HEK293T (cell line): ENCODE results near the gene MAPK7.

Experiments used
- CTCF ChIA-PET: fragments of 350-600 bp; formaldehyde crosslinking; extraction: SDS; loops from one replicate; lab custom pipeline; 2021; ENCODE audit warnings: antibody characterized with exemption, inconsistent platforms; lab: Yijun Ruan, JAX
- POLR2A ChIA-PET: fragments of 350-600 bp; formaldehyde crosslinking; extraction: SDS; loops from one replicate; lab custom pipeline; 2020; ENCODE audit warnings: antibody characterized with exemption, inconsistent platforms; lab: Yijun Ruan, JAX
- DNase-seq: peaks from one replicate; pipeline ENCODE4 v3.0.0; 2012; ENCODE audit warnings: mixed read lengths; ENCODE audit errors: extremely low spot score
- ARNT ChIP-seq: fragments of 450-650 bp; IDR thresholded peaks from 2 replicates; pipeline ENCODE4 v1.6.1; 2017; ENCODE audit warnings: mild to moderate bottlenecking
- BHLHE40 ChIP-seq: fragments of 450-650 bp; IDR thresholded peaks from 2 replicates; pipeline ENCODE4 v1.6.1; 2016; ENCODE audit warnings: mild to moderate bottlenecking, moderate library complexity, borderline replicate concordance
- CTBP1 ChIP-seq: fragments of 450-650 bp; IDR thresholded peaks from 2 replicates; pipeline ENCODE4 v1.6.1; 2016; ENCODE audit warnings: borderline replicate concordance
- ELF4 ChIP-seq: fragments of 450-650 bp; IDR thresholded peaks from 2 replicates; pipeline ENCODE4 v1.6.1; 2017; ENCODE audit warnings: antibody characterized with exemption
- FOXA1 ChIP-seq: fragments of 450-650 bp; IDR thresholded peaks from 2 replicates; pipeline ENCODE4 v1.6.1; 2016; ENCODE audit warnings: mild to moderate bottlenecking
- FOXK2 ChIP-seq: fragments of 450-650 bp; IDR thresholded peaks from 2 replicates; pipeline ENCODE4 v1.6.1; 2016; ENCODE audit warnings: mild to moderate bottlenecking
- FOXM1 ChIP-seq: fragments of 450-650 bp; IDR thresholded peaks from 2 replicates; pipeline ENCODE4 v1.6.1; 2017; ENCODE audit warnings: mild to moderate bottlenecking, borderline replicate concordance
- HDGF ChIP-seq: fragments of 450-650 bp; IDR thresholded peaks from 2 replicates; pipeline ENCODE4 v1.6.1; 2017; ENCODE audit warnings: antibody characterized with exemption, borderline replicate concordance
- L3MBTL2 ChIP-seq: fragments of 450-650 bp; conservative IDR thresholded peaks from 2 replicates; pipeline ENCODE4 v1.6.1; 2016; ENCODE audit warnings: mild to moderate bottlenecking
- LEF1 ChIP-seq: fragments of 450-650 bp; IDR thresholded peaks from 2 replicates; pipeline ENCODE4 v1.6.1; 2017; ENCODE audit warnings: mild to moderate bottlenecking, borderline replicate concordance
- NFRKB ChIP-seq: fragments of 450-650 bp; IDR thresholded peaks from 2 replicates; pipeline ENCODE4 v1.6.1; 2016; ENCODE audit warnings: mild to moderate bottlenecking, moderate library complexity
- SP1 ChIP-seq: fragments of 450-650 bp; IDR thresholded peaks from 2 replicates; pipeline ENCODE4 v1.6.1; 2017
- SUZ12 ChIP-seq: fragments of 450-650 bp; IDR thresholded peaks from 2 replicates; pipeline ENCODE4 v1.6.1; 2016; ENCODE audit warnings: mild to moderate bottlenecking
- TARDBP ChIP-seq: fragments of 450-650 bp; IDR thresholded peaks from 2 replicates; pipeline ENCODE4 v1.6.1; 2016
- ZNF384 ChIP-seq: fragments of 450-650 bp; IDR thresholded peaks from 2 replicates; pipeline ENCODE4 v1.6.1; 2016
- TF ChIP-seq, protein P1 (sequence below): fragments of 450-650 bp; IDR thresholded peaks from 2 replicates; pipeline ENCODE4 v1.6.1; 2016

Gene MAPK7

DNA sequence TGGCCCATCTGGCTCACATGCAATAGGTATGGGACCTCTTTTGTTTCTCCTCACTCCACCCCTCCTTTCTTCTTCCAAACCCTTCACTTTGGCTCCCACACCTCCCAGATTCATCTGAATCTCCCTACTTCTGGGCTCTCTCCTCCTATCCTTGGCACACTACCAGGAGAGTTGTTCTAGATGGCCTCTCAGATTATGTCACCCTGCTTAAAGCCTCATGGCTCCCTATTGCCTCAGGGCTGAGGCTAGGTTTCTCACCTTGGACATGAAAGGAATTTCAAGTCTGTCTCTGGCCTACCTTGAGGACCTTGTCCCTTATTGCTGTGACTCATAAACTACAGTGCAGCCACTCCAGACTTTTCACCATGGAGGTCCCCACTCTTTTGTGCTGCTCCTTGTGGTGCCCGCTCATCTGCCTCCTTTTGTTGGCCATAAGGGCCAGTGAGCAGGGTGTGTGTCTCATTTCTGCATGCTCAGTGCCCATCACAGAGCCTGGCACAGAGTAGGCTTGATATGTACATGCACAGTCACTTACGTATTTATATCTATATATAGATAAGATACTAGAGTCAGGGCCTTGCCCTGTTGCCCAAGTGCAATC is 9.7 kb downstream of the MAPK7 start:
- CTCF ChIA-PET, result interaction anchor here (0.5 to 1.9 kb wide), 3 partner anchors 10 to 1779 kb away, joined by 3 to 7 read pairs (median 4); partner anchors contain the start of genes B9D1 and MAPK7
- TF ChIP-seq CTBP1, result no peak
- no peak for TF ChIP-seq FOXA1
- no peak for TF ChIP-seq NFRKB
- no peak for TF ChIP-seq TARDBP
- no peak for TF ChIP-seq BHLHE40
- no peak for TF ChIP-seq SP1
- no peak for TF ChIP-seq HDGF
- TF ChIP-seq FOXM1, result no peak
- no peak for TF ChIP-seq ZNF384
- no peak for TF ChIP-seq LEF1
- TF ChIP-seq, protein P1, sequence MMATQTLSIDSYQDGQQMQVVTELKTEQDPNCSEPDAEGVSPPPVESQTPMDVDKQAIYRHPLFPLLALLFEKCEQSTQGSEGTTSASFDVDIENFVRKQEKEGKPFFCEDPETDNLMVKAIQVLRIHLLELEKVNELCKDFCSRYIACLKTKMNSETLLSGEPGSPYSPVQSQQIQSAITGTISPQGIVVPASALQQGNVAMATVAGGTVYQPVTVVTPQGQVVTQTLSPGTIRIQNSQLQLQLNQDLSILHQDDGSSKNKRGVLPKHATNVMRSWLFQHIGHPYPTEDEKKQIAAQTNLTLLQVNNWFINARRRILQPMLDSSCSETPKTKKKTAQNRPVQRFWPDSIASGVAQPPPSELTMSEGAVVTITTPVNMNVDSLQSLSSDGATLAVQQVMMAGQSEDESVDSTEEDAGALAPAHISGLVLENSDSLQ, result no peak
- no peak for TF ChIP-seq FOXK2
- TF ChIP-seq ARNT, result no peak
- TF ChIP-seq L3MBTL2, result no peak
- TF ChIP-seq SUZ12, result no peak
- no peak for TF ChIP-seq ELF4
- POLR2A ChIA-PET, result interaction anchor here (9.6 kb wide), 1 partner anchor 9 kb away, joined by 112 read pairs; the partner anchor contains the start of gene MAPK7
- DNase-seq, result no peak

DNA sequence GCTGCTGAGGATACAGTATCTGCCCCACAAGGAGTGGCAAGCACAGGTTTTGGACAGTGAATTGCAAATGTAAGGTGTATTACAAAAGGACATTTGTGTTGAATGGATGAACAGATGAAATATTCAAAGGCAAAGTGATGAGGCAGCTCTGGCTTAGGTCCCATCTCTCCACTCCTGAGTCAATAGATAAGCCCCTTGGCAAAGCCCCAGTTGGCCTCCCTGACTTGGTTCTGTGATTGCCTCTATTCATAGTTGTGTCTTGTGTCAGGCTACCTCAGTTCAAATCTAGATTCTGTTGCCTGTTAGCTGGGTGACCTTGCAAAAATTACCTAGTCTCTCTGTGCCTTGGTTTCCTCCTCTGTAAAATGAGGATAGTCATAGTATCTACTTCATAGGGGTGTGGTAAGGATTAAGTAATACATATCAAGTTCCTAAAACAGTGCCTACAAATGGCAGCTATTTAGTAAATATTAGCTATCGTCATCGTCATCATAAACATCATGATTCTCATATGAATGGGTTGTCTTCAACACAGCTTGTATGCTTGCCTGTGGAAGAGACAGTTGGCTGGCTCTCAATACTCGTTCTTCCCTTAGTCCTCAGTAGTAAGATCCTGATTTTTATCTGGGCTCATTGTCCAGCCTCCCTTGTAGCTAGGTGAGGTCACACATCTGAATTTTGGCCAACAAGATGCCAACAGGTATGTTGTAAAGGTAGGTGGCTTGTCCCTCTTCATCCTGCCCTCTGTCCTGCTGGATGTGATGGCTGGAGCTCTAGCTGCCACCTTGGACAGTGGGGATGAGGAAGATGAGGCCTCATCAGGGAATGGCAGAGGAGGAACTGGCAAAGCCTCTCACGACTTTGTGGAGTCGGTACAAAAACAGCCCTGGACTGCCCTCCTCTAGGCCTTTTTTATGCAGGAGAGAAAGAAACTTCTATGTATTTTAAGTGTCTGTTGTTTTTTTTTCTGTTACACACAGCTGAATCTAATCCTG is 10.8 kb downstream of the MAPK7 start:
- TF ChIP-seq ZNF384 (no peak), HDGF (no peak), FOXK2 (no peak), FOXA1 (no peak), ELF4 (no peak), SP1 (no peak), FOXM1 (no peak), BHLHE40 (no peak), ARNT (no peak), L3MBTL2 (no peak), LEF1 (no peak), CTBP1 (no peak), NFRKB (no peak), TARDBP (no peak), SUZ12 (no peak)
- TF ChIP-seq, protein P1, result no peak
- DNase-seq, result no peak
- ChIA-PET POLR2A (interaction anchor here (0.9 to 9.6 kb wide), 4 partner anchors 10 to 27 kb away, joined by 3 to 112 read pairs (median 3); partner anchors contain the start of genes B9D1 and MAPK7), CTCF (interaction anchor here (0.5 to 1.9 kb wide), 3 partner anchors 11 to 1778 kb away, joined by 3 to 7 read pairs (median 4); partner anchors contain the start of genes B9D1 and MAPK7)

DNA sequence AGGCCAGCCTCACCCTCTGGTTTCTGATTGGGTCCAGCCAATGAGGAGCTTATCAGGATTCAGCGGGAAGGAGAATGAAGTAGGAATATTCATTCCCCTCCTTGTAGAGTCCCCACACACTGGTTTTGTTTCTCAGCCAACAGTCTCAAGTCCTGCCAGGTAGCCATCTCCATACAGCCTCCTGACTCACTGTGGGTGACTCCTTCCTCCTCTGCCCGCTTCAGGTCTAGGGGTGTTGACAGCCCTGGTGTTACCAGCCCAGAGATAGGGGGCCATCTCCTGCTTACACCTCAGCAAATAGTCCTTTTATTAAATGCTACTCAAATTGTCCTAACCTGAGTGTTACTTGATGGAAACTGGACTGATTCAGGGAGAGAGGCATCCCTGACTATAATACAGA is 12.7 kb downstream of the MAPK7 start:
- no peak for DNase-seq
- CTCF ChIA-PET, result no interaction called here
- POLR2A ChIA-PET, result interaction anchor here (1.7 to 9.6 kb wide), 2 partner anchors 9 to 12 kb away, joined by 3 to 112 read pairs; partner anchors contain the start of gene MAPK7
- no peak for TF ChIP-seq CTBP1
- TF ChIP-seq NFRKB, result no peak
- TF ChIP-seq SP1, result no peak
- no peak for TF ChIP-seq BHLHE40
- no peak for TF ChIP-seq ELF4
- TF ChIP-seq SUZ12, result no peak
- no peak for TF ChIP-seq LEF1
- no peak for TF ChIP-seq FOXK2
- TF ChIP-seq FOXA1, result no peak
- no peak for TF ChIP-seq TARDBP
- TF ChIP-seq, protein P1, result no peak
- no peak for TF ChIP-seq ARNT
- TF ChIP-seq FOXM1, result no peak
- TF ChIP-seq ZNF384, result no peak
- TF ChIP-seq HDGF, result no peak
- TF ChIP-seq L3MBTL2, result no peak

DNA sequence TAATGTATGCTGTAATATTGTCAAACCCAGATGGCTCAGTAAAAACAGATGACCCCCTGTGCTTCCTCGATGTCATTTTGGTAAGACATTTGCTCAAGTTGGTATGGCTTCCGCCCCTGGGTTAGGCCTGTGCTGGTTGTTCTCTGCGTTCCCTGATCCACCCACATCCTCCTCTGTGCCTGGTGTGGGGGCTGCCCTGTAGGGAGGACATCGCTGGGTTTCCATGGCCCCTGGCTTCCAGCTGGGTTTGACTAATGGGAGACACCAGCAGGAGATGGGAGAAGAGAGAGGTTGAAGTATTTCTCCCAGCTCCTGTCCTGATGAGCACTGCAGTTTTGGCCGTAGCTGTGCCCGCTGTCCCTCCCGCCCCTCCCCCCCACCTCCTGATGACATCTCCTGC is 13.1 kb downstream of the MAPK7 start:
- ChIA-PET CTCF (no interaction called here), POLR2A (interaction anchor here (9.6 kb wide), 1 partner anchor 12 kb away, joined by 112 read pairs; the partner anchor contains the start of gene MAPK7)
- no peak for TF ChIP-seq BHLHE40
- TF ChIP-seq SP1, result no peak
- no peak for TF ChIP-seq LEF1
- no peak for TF ChIP-seq ELF4
- TF ChIP-seq HDGF, result no peak
- TF ChIP-seq ARNT, result no peak
- no peak for DNase-seq

DNA sequence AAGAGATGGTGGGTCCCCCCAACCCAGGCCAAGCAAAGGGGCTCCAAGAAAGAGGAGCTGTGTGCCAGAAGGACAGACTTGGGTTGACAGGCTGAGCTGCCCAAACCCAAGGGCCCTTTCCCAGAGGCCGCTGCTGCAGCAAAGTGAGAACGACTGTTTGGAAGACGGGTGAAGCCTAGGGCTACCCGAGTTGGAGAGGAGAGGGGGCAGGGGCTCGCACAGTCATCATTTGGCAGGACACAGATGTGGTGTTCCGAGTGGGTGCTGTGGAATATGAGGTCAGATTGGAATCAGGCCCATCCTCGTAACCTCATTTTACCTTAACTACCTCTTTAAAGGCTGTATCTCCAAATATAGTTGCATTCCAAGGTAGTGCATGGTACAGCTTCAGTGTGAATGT is 14.0 kb downstream of the MAPK7 start:
- TF ChIP-seq ELF4 (no peak), FOXA1 (no peak), TARDBP (no peak), LEF1 (no peak), CTBP1 (no peak), FOXK2 (no peak), HDGF (no peak), NFRKB (no peak), ARNT (no peak), ZNF384 (no peak), SP1 (no peak), FOXM1 (no peak), SUZ12 (no peak), BHLHE40 (no peak), L3MBTL2 (no peak)
- TF ChIP-seq, protein P1, result no peak
- CTCF ChIA-PET, result no interaction called here
- POLR2A ChIA-PET, result interaction anchor here (1.3 to 9.6 kb wide), 2 partner anchors 8 to 13 kb away, joined by 3 to 112 read pairs; partner anchors contain the start of gene MAPK7
- no peak for DNase-seq
